ENCODE data around the gene FRYL. TPM values are rescaled to one million over a fixed set of nuclear protein-coding genes. Genes with fewer than 3 reads are reported as not detected.

The FRYL gene
- polyA plus RNA-seq, 1 donor = 60.6 TPM

Other genes starting within 250 kb of the FRYL start
- 296 TPM for gene OCIAD1, start 50.8 kb upstream of the FRYL start, polyA plus RNA-seq (ENCODE audit: insufficient read length)
- gene OCIAD2, start 126.5 kb upstream of the FRYL start, polyA plus RNA-seq (ENCODE audit: insufficient read length) = 209 TPM
- gene CWH43, start 206.0 kb upstream of the FRYL start, polyA plus RNA-seq (ENCODE audit: insufficient read length) = 7.4 TPM